Endothelial cell of umbilical vein (primary cell): ENCODE measurements around the gene ABCG4. TPM values are rescaled to one million over a fixed set of nuclear protein-coding genes. Genes with fewer than 3 reads are reported as not detected.
A peak's percentile ranks its signal among the peaks of the same experiment; 100 is the strongest.

Source experiments
- BruUV-seq: library from RNA; stranded (reverse); fragments of 400-500 nt; replicated peaks from 2 replicates; lab custom pipeline; 2021; lab: Mats Ljungman, UMichigan
- CTCF ChIA-PET: fragments of 300-600, 350-600 bp; sonication (Branson Sonifier 250); formaldehyde crosslinking; loops from one replicate; lab custom pipeline; 2021; ENCODE audit warnings: antibody characterized with exemption, inconsistent platforms; lab: Charles Lee
- POLR2A ChIA-PET: fragments of 300-600, 350-600 bp; sonication (Branson Sonifier 250); formaldehyde crosslinking; loops from one replicate; lab custom pipeline; 2021; ENCODE audit warnings: antibody characterized with exemption, inconsistent platforms; lab: Charles Lee
- DNase-seq: peaks from one replicate; pipeline ENCODE4 v3.0.0-alpha.2; 2011; ENCODE audit warnings: low read depth, low spot score
- FAIRE-seq: peaks from 2 replicates; lab custom pipeline; 2011; peaks lifted over from hg19 to GRCh38; lab: Jason Lieb, UNC
- H2AFZ ChIP-seq: 2 replicates; pipeline ENCODE4 v1.6.0; 2012; ENCODE audit warnings: low read depth, low read length, control low read depth, inconsistent platforms
- H3K27ac ChIP-seq: 2 replicates; pipeline ENCODE4 v1.5.1; 2011; ENCODE audit warnings: low read depth, mild to moderate bottlenecking, control low read depth, low read length, moderate library complexity; ENCODE audit not compliant: insufficient read depth
- H3K27me3 ChIP-seq, 2 experiments: 2 replicates each; pipeline versions ENCODE4 v1.6.0 to v1.6.1; 2011; ENCODE audit warnings: low read length in 2 of 2, mixed read lengths in 1 of 2; ENCODE audit not compliant: control insufficient read depth in 2 of 2, insufficient read depth in 2 of 2
- H3K36me3 ChIP-seq, 2 experiments: 2 replicates in 1 of 2; 3 replicates in 1 of 2; pipeline ENCODE4 v1.5.1; 2011; ENCODE audit warnings: low read length in 2 of 2, mild to moderate bottlenecking in 1 of 2, moderate library complexity in 1 of 2; ENCODE audit not compliant: control insufficient read depth in 2 of 2, insufficient read depth in 2 of 2; ENCODE audit errors: extremely low read depth in 1 of 2
- H3K4me1 ChIP-seq: 3 replicates; pipeline ENCODE4 v1.5.1; 2011; ENCODE audit warnings: mild to moderate bottlenecking, low read length; ENCODE audit not compliant: control insufficient read depth, insufficient read depth; ENCODE audit errors: extremely low read depth
- H3K4me2 ChIP-seq: 2 replicates; pipeline ENCODE4 v1.6.1; 2011; ENCODE audit warnings: low read length, control low read depth, mixed read lengths; ENCODE audit not compliant: insufficient read depth
- H3K4me3 ChIP-seq, 3 experiments: fragments of 200-600 bp in 1 of 3; sonication (generic), shearing (Covaris generic) in 1 of 3; replicated peaks in 1 of 3; 2 replicates each; pipeline ENCODE4 v1.5.1; 2011 to 2016; ENCODE audit warnings: control low read depth in 3 of 3, low read length in 3 of 3, mild to moderate bottlenecking in 2 of 3, inconsistent platforms in 1 of 3, low read depth in 1 of 3, moderate library complexity in 1 of 3; ENCODE audit not compliant: insufficient read depth in 1 of 3
- H3K79me2 ChIP-seq: 2 replicates; pipeline ENCODE4 v1.6.0; 2012; ENCODE audit warnings: low read length, inconsistent platforms; ENCODE audit not compliant: control insufficient read depth, insufficient read depth
- H3K9ac ChIP-seq: replicated peaks from 2 replicates; pipeline ENCODE3; 2011; ENCODE audit warnings: low read length, control low read depth; ENCODE audit not compliant: insufficient read depth; ENCODE audit errors: extremely low read depth
- H3K9me1 ChIP-seq: replicated peaks from 3 replicates; pipeline ENCODE4 v1.6.0; 2011; ENCODE audit warnings: mild to moderate bottlenecking, low read length; ENCODE audit not compliant: control insufficient read depth, insufficient read depth; ENCODE audit errors: extremely low read depth
- H3K9me3 ChIP-seq: replicated peaks from 2 replicates; pipeline ENCODE4 v1.5.1; 2012; ENCODE audit warnings: low read length, inconsistent platforms; ENCODE audit not compliant: control insufficient read depth, insufficient read depth
- H4K20me1 ChIP-seq: replicated peaks from 2 replicates; pipeline ENCODE3; 2011; ENCODE audit warnings: mild to moderate bottlenecking, low read length; ENCODE audit not compliant: control insufficient read depth, insufficient read depth; ENCODE audit errors: extremely low read depth
- CTCF ChIP-seq, 2 donors: IDR thresholded peaks; 1 replicate in 1 of 2; 2 replicates in 1 of 2; pipeline ENCODE4 v1.5.1; 2011; ENCODE audit warnings: low read length in 2 of 2, mild to moderate bottlenecking in 2 of 2, moderate library complexity in 2 of 2, control low read depth in 1 of 2, inconsistent platforms in 1 of 2, low read depth in 1 of 2; ENCODE audit not compliant: insufficient read depth in 1 of 2; ENCODE audit errors: extremely low read depth in 1 of 2
- EZH2 ChIP-seq: IDR thresholded peaks from 2 replicates; pipeline ENCODE4 v1.6.1; 2012; ENCODE audit warnings: borderline replicate concordance, low read depth, mild to moderate bottlenecking, moderate library complexity, low read length, inconsistent platforms; ENCODE audit not compliant: severe bottlenecking
- JUN ChIP-seq: IDR thresholded peaks from 2 replicates; pipeline ENCODE4 v1.6.1; 2011; ENCODE audit warnings: borderline replicate concordance, low read depth; ENCODE audit not compliant: insufficient read length, insufficient read depth
- MYC ChIP-seq: IDR thresholded peaks from one replicate; pipeline ENCODE4 v1.6.1; 2011; ENCODE audit warnings: mild to moderate bottlenecking, low read depth, low read length
- POLR2A ChIP-seq: IDR thresholded peaks from 2 replicates; pipeline ENCODE4 v1.6.1; 2012; ENCODE audit warnings: low read depth, mild to moderate bottlenecking, control low read depth, low read length
- POLR2AphosphoS5 ChIP-seq: IDR thresholded peaks from 2 replicates; pipeline ENCODE4 v1.6.1; 2012; ENCODE audit warnings: low read depth, mild to moderate bottlenecking, control low read depth, low read length, moderate library complexity; ENCODE audit not compliant: insufficient read depth
- dilution Hi-C: fragments of 300-500 bp; cut with MboI; formaldehyde crosslinking; loops from one replicate; pipeline ENCODE4 v1.15.0; 2019; ENCODE audit warnings: low sequenced_read_pairs; ENCODE audit not compliant: extremely low pct_ligation_motif_present
- intact Hi-C: fragments of 100-400 bp; cut with micrococcal nuclease; formaldehyde crosslinking; loops from one replicate; pipeline ENCODE4 v1.10.0; 2022
- polyA plus RNA-seq, 4 experiments: library from polyadenylated mRNA; depleted of rRNA in 3 of 4; stranded (reverse) in 3 of 4; unstranded in 1 of 4; fragments of >200 nt; gene quantifications; 2 replicates each; pipeline versions ENCODE4 v1.2.1 to v1.2.3, GENCODE V29; 2011 to 2012; ENCODE audit warnings: missing spikeins in 1 of 4
- total RNA-seq: library from RNA; stranded (reverse); gene quantifications from 2 replicates; pipeline ENCODE4 v1.2.3, GENCODE V29; 2021

ABCG4 gene
- total and polyA plus RNA-seq, 2 donors (not counting 3 experiments of a cell fraction or from before 2014, with no cell fraction given) = 1.0 to 1.7 TPM

GRCh38 chr11:119168471-119169281 lies 19.8 kb downstream of the ABCG4 start, which contains the start of gene NLRX1:
TSS of gene NLRX1 (plus strand) at chr11:119168725. CDS start at chr11:119171404, 2,679 bp downstream.
- TF ChIP-seq MYC = no peak
- TF ChIP-seq EZH2 = no peak
- peak; percentile 71 for TF ChIP-seq POLR2A
- TF ChIP-seq JUN = no peak
- TF ChIP-seq CTCF (IDR thresholded peaks at IDR 0.05; ENCODE audit: extremely low read depth in 1 of 2, insufficient read depth in 1 of 2, low read depth in 1 of 2, low read length in 2 of 2) = peak; percentile 89 to 94
- peak; percentile 69 for TF ChIP-seq POLR2AphosphoS5
- Histone ChIP-seq H3K9me1 (no peaks in the 10 kb centered on the region), H3K4me3 (peak within 1 kb of the TSS; percentile 6 to 48 (median 17)), H3K9me3 (no peaks in the 10 kb centered on the region), H2AFZ (peak within 1 kb of the TSS; percentile 71), H3K4me2 (peak within 1 kb of the TSS; percentile 54), H3K27me3 (no peaks in the 10 kb centered on the region), H3K36me3 (no peaks in the 10 kb centered on the region), H3K4me1 (peaks cover 11% of the 10 kb centered on the region), H4K20me1 (no peaks in the 10 kb centered on the region), H3K79me2 (no peaks in the 10 kb centered on the region), H3K9ac (peak within 1 kb of the TSS; percentile 77), H3K27ac (peak within 1 kb of the TSS; percentile 55)
- dilution Hi-C loops = no loop called here
- DNase-seq = peak; percentile 79
- intact Hi-C loops = loop anchor here (1.0 to 2.0 kb wide), 5 partner anchors 10 to 155 kb away; partner anchors contain the start of genes ABCG4 and HINFP
- CTCF ChIA-PET = interaction anchor here (0.8 to 2.0 kb wide), 22 partner anchors 8 to 170 kb away, joined by 3 to 43 read pairs (median 4); partner anchors contain the start of genes ABCG4 and HINFP
- TSS peak; percentile 34 for BruUV-seq
- no peak for FAIRE-seq
- POLR2A ChIA-PET = interaction anchor here (0.8 to 1.0 kb wide), 3 partner anchors 9 to 17 kb away, joined by 3 to 10 read pairs (median 3); no protein-coding TSS in a partner anchor
